BE2C (cell line): Measurements from ENCODE around the gene LOXL3.

Experiments
- DNase-seq: peaks from one replicate; pipeline ENCODE4 v3.0.0-alpha.2; 2020
- H3K27me3 ChIP-seq: fragments of 250-450 bp; sonication (Bioruptor Pico); 2 replicates; pipeline ENCODE4 v1.5.1; 2020; ENCODE audit warnings: mild to moderate bottlenecking
- H3K36me3 ChIP-seq: fragments of 250-450 bp; sonication (Bioruptor Pico); 2 replicates; pipeline ENCODE4 v1.5.1; 2020; ENCODE audit warnings: mild to moderate bottlenecking
- H3K4me1 ChIP-seq: fragments of 250-450 bp; sonication (Bioruptor Pico); 2 replicates; pipeline ENCODE4 v1.5.1; 2020
- H3K4me3 ChIP-seq: 2 replicates; pipeline ENCODE4 v1.5.1; 2011; ENCODE audit warnings: low read depth, low read length
- H3K9me3 ChIP-seq: fragments of 250-450 bp; sonication (Bioruptor Pico); 2 replicates; pipeline ENCODE4 v1.5.1; 2020
- TF ChIP-seq, protein P1 (sequence below): IDR thresholded peaks from 2 replicates; pipeline ENCODE4 v1.5.1; 2012; ENCODE audit warnings: mild to moderate bottlenecking, low read depth, low read length

LOXL3 gene

GRCh38 chr2:74514368-74515270 is 39.1 kb downstream of the LOXL3 start, which contains the start of gene TLX2:
Gene TLX2, plus strand, starts transcription at chr2:74514450. Its CDS starts 357 bp downstream, at chr2:74514807.
- Histone ChIP-seq H3K36me3 (peaks cover 50% of the 10 kb centered on the region), H3K9me3 (no peaks in the 10 kb centered on the region; the same call in 1 of the 2 replicates), H3K27me3 (no peaks in the 10 kb centered on the region), H3K4me1 (peaks cover 4% of the 10 kb centered on the region), H3K4me3 (peak within 1 kb of the TSS; percentile 74)
- TF ChIP-seq, protein P1, sequence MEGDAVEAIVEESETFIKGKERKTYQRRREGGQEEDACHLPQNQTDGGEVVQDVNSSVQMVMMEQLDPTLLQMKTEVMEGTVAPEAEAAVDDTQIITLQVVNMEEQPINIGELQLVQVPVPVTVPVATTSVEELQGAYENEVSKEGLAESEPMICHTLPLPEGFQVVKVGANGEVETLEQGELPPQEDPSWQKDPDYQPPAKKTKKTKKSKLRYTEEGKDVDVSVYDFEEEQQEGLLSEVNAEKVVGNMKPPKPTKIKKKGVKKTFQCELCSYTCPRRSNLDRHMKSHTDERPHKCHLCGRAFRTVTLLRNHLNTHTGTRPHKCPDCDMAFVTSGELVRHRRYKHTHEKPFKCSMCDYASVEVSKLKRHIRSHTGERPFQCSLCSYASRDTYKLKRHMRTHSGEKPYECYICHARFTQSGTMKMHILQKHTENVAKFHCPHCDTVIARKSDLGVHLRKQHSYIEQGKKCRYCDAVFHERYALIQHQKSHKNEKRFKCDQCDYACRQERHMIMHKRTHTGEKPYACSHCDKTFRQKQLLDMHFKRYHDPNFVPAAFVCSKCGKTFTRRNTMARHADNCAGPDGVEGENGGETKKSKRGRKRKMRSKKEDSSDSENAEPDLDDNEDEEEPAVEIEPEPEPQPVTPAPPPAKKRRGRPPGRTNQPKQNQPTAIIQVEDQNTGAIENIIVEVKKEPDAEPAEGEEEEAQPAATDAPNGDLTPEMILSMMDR: no peak
- no peak for DNase-seq

DNA sequence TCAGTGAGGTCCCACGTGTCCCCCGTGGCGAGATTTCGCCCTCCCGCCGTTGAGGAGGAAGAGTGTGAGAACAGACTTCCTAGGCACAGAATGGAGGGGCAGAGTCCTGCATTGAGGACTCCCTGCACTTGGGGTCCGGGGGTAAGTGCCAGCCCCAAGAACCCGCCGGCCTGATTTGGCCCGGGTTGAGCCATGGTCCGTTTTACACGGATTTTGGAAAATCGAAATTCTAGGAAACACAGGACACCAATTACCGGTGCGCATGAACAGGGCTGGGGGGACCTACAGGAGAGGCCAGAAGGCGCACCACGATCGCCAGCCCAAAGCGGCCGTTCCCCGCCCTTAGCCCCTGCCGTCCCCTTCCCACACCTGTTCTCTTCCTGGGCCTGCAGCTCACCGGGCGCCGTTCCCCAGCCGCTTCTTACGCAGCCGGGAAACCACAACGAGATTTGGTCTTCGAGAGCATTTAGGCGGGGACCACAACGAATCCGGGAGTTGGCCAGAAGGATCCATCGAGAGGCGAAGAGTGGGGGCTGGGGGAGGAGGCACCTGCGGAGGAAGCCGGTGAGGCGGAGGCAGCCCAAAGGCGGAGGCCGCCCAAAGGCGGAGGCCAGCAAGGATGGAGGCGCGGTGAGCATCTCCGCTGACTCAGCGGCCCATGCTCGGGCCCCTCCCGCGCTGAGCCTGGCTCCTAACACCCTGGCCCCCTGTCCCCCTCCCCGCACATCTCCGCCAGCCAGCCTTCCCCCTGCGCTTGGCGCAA is 40.0 kb downstream of the LOXL3 start:
- peaks cover 6% of the 10 kb centered on the region for H3K4me1 ChIP-seq
- H3K27me3 ChIP-seq: no peaks in the 10 kb centered on the region
- H3K9me3 ChIP-seq: no peaks in the 10 kb centered on the region; the same call in 1 of the 2 replicates
- H3K4me3 ChIP-seq: peak overlapping the region; percentile 74
- peaks cover 42% of the 10 kb centered on the region for H3K36me3 ChIP-seq
- TF ChIP-seq, protein P1: no peak
- DNase-seq: peak; percentile 83

- Histone ChIP-seq H3K4me3 (peak overlapping the region; percentile 74), H3K36me3 (peaks cover 33% of the 10 kb centered on the region), H3K9me3 (no peaks in the 10 kb centered on the region; the same call in 1 of the 2 replicates), H3K27me3 (no peaks in the 10 kb centered on the region), H3K4me1 (peaks cover 11% of the 10 kb centered on the region)
- peak; percentile 83 for DNase-seq
- TF ChIP-seq, protein P1: no peak
These were observed 40.8 kb downstream of the LOXL3 start for GRCh38 chr2:74512744-74513604.

DNA sequence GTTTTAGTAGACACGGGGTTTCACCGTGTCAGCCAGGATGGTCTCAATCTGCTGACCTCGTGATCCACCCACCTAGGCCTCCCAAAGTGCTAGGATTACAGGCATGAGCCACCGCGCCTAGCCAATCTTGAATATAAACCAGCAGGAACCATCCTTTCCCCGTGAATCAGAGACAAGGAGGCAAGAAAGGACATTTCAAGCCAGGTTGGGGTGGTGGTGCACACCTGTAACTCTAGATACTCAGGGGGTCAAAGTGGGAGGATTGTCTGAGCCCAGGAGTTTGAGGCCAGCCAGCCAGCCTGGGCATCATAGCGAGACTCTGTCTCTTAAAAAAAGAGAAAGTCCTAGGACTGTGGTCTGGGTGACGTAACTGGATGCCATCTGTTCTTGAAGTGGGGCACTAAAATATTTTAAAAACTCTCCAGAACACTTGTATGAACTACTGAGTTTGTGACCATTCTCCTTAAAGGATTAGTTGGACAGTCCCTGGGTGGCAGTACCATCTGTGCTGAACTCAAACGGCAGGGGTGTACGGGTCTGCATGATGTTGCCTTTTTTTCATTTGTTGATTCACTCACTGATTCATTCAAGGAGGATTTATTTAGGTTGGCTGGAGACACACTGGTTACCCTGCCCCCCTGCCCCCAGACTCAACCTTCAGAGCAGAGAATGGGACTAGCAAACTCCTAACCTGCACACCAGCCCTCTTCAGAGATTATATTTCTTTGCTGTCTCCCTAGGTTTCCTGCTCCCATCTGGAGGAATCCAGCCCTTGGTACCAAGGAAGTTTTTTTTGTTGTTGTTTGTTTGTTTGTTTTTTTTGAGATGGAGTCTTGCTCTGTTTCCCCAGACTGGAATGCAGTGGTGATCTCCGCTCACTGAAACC is 42.4 kb downstream of the LOXL3 start:
- DNase-seq: no peak
- H3K9me3 ChIP-seq: no peaks in the 10 kb centered on the region; the same call in 1 of the 2 replicates
- H3K4me3 ChIP-seq: no peak overlapping the region
- TF ChIP-seq, protein P1: no peak
- peaks cover 11% of the 10 kb centered on the region for H3K4me1 ChIP-seq
- H3K36me3 ChIP-seq: peaks cover 22% of the 10 kb centered on the region
- H3K27me3 ChIP-seq: no peaks in the 10 kb centered on the region

DNA sequence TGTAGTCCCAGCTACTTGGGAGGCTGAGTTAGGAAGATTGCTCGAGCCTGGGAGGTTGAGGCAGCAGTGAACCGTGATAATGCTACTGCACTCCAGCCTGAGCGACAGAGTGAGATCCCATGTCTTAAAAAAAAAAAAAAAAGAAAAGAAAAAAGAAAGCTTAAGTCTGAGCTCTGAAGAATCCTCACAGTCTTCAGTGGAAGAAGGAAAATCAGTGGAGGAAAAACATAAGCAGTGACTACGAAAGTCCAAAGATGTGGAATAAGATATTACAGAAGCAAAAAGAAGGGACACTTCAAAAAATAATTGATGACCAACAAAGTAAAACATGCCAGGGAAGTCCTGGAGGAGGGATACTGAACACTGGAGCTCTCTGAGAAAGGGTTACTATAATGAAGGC is 43.5 kb downstream of the LOXL3 start:
- TF ChIP-seq, protein P1: no peak
- Histone ChIP-seq H3K9me3 (no peaks in the 10 kb centered on the region), H3K4me1 (peaks cover 11% of the 10 kb centered on the region), H3K4me3 (no peak overlapping the region), H3K36me3 (peaks cover 23% of the 10 kb centered on the region), H3K27me3 (no peaks in the 10 kb centered on the region)
- DNase-seq: no peak
